ENCODE data around the gene EPHA4. TPM values are rescaled to one million over a fixed set of nuclear protein-coding genes. Genes with fewer than 3 reads are reported as not detected.

Gene EPHA4
- total and polyA plus RNA-seq, 2 of the 4 experiments (the other 2 are of a cell fraction): 36.9 to 132 TPM

DNA sequence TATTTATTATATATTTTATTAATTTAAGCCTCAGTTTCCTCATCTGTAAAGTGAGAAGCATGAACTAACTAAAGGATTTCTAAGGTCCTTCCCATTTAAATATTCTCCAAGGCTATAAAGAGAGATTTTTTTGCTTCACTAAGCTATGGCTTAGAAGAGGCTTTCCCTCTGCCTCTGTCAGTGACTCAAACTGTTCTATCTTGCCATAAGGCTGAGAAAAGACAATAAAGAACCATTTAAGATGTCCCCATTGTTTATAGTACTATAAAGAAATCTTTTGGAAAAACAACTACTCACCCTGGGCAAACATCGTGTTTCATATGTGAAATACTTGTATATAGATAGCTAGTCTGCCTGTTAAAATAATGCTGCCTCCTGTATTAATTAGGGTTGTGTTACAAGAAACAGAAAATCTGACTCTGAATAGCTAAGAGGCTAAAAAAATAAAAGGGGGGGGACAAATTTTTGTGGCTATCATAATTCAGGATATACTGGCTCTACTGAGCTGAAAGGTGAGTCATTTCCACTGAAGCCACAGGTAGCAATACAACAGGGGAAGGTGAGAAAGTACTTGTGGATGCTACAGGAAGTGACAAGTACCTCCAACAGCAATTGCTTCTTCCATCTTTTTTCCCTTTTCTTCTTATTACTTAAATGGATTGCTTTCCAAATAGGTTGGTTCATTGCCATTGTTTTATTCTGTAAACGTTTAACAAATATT, 25.4 kb downstream of the EPHA4 start:
- no peak overlapping the region for H3K9ac ChIP-seq (ENCODE audit: low read depth, low read length)
- no peak overlapping the region for H2BK20ac ChIP-seq (ENCODE audit: low read depth, low read length)
- H3K9me3 ChIP-seq (ENCODE audit: control insufficient read depth, insufficient read depth, low read length): no peaks in the 10 kb centered on the region
- H3K27me3 ChIP-seq (ENCODE audit: control insufficient read depth, insufficient read depth, low read length): no peaks in the 10 kb centered on the region
- H3K23ac ChIP-seq (ENCODE audit: low read depth, low read length): no peak overlapping the region
- BruUV-seq (replicated peaks): no TSS peak
- no peaks in the 10 kb centered on the region for H3K9me1 ChIP-seq (ENCODE audit: insufficient read depth, low read length)
- no peak for DNase-seq
- H4K8ac ChIP-seq (ENCODE audit: low read depth in 2 of 2, low read length in 2 of 2): no peak overlapping the region
- no peaks in the 10 kb centered on the region for H3K36me3 ChIP-seq (ENCODE audit: control insufficient read depth, insufficient read depth, low read length)
- dilution Hi-C loops (cut with HindIII; ENCODE audit: low sequenced_read_pairs, unreplicated experiment) (no loop called here), intact Hi-C loops (cut with micrococcal nuclease) (no loop called here), in situ Hi-C loops (cut with MboI; ENCODE audit: low sequenced_read_pairs) (no loop called here)
- no peak overlapping the region for H3K4me2 ChIP-seq (ENCODE audit: low read depth, low read length)
- no peak overlapping the region for H3K27ac ChIP-seq (ENCODE audit: insufficient read depth, low read length)
- H4K91ac ChIP-seq (ENCODE audit: insufficient read depth, low read depth, low read length): no peak overlapping the region
- CTCF ChIA-PET: interaction anchor here (0.6 kb wide), 2 partner anchors 261 to 533 kb away, joined by 3 to 4 read pairs; no protein-coding TSS in a partner anchor
- TF ChIP-seq RFX5 (IDR thresholded peaks at IDR 0.05; ENCODE audit: low read depth, low read length) (no peak), BHLHE40 (IDR thresholded peaks at IDR 0.05; ENCODE audit: low read depth, low read length) (no peak), POLR2A (IDR thresholded peaks at IDR 0.05; ENCODE audit: low read depth, low read length) (no peak), NFE2L2 (IDR thresholded peaks at IDR 0.05; ENCODE audit: low read depth, low read length) (no peak), FOS (IDR thresholded peaks at IDR 0.05; ENCODE audit: low read depth, low read length) (no peak), SMC3 (IDR thresholded peaks at IDR 0.05; ENCODE audit: low read depth, low read length) (no peak), RAD21 (IDR thresholded peaks at IDR 0.05; ENCODE audit: low read length) (no peak), CEBPB (IDR thresholded peaks at IDR 0.05; ENCODE audit: low read depth, low read length) (no peak), RCOR1 (IDR thresholded peaks at IDR 0.05; ENCODE audit: insufficient replicate concordance, low read length) (no peak), MAFK (IDR thresholded peaks at IDR 0.05; ENCODE audit: low read depth, low read length) (no peak)
- TF ChIP-seq, protein P1, sequence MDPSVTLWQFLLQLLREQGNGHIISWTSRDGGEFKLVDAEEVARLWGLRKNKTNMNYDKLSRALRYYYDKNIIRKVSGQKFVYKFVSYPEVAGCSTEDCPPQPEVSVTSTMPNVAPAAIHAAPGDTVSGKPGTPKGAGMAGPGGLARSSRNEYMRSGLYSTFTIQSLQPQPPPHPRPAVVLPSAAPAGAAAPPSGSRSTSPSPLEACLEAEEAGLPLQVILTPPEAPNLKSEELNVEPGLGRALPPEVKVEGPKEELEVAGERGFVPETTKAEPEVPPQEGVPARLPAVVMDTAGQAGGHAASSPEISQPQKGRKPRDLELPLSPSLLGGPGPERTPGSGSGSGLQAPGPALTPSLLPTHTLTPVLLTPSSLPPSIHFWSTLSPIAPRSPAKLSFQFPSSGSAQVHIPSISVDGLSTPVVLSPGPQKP (IDR thresholded peaks at IDR 0.05; ENCODE audit: borderline replicate concordance, low read depth, low read length): no peak
- TF ChIP-seq, protein P2, sequence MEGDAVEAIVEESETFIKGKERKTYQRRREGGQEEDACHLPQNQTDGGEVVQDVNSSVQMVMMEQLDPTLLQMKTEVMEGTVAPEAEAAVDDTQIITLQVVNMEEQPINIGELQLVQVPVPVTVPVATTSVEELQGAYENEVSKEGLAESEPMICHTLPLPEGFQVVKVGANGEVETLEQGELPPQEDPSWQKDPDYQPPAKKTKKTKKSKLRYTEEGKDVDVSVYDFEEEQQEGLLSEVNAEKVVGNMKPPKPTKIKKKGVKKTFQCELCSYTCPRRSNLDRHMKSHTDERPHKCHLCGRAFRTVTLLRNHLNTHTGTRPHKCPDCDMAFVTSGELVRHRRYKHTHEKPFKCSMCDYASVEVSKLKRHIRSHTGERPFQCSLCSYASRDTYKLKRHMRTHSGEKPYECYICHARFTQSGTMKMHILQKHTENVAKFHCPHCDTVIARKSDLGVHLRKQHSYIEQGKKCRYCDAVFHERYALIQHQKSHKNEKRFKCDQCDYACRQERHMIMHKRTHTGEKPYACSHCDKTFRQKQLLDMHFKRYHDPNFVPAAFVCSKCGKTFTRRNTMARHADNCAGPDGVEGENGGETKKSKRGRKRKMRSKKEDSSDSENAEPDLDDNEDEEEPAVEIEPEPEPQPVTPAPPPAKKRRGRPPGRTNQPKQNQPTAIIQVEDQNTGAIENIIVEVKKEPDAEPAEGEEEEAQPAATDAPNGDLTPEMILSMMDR (conservative IDR thresholded peaks at IDR 0.05; ENCODE audit: low read depth, low read length): no peak
- TF ChIP-seq, protein P3, sequence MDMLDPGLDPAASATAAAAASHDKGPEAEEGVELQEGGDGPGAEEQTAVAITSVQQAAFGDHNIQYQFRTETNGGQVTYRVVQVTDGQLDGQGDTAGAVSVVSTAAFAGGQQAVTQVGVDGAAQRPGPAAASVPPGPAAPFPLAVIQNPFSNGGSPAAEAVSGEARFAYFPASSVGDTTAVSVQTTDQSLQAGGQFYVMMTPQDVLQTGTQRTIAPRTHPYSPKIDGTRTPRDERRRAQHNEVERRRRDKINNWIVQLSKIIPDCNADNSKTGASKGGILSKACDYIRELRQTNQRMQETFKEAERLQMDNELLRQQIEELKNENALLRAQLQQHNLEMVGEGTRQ (IDR thresholded peaks at IDR 0.05; ENCODE audit: low read depth, low read length): no peak
- no peak overlapping the region for H2BK5ac ChIP-seq (ENCODE audit: low read depth, low read length, poor library complexity, severe bottlenecking)
- peaks cover 7 to 14% of the 10 kb centered on the region in 2 experiments; a peak in 2 of 4 replicates for H3K79me1 ChIP-seq (ENCODE audit: low read depth in 1 of 2, low read length in 2 of 2)
- no peaks in the 10 kb centered on the region for H4K20me1 ChIP-seq (ENCODE audit: insufficient read depth, low read length)
- WGBS, 2 experiments (ENCODE audit: extremely low coverage in 2 of 2, insufficient read length in 1 of 2): no CpG with 5 or more reads among the region's 2 CpGs
- no peak overlapping the region for H2AK5ac ChIP-seq (ENCODE audit: low read depth, low read length)
- no peak overlapping the region for H3K14ac ChIP-seq (replicated peaks; ENCODE audit: low read depth, low read length)
- no peak overlapping the region for H4K5ac ChIP-seq (ENCODE audit: low read depth, low read length)
- no peak overlapping the region for H2AFZ ChIP-seq (replicated peaks; ENCODE audit: low read length, poor library complexity)
- no peak overlapping the region for H2BK120ac ChIP-seq (ENCODE audit: low read depth, low read length)
- no peak overlapping the region for H3K18ac ChIP-seq (ENCODE audit: low read depth, low read length)
- POLR2A ChIA-PET (ENCODE audit: unreplicated experiment): interaction anchor here (0.5 kb wide), 1 partner anchor 16 kb away, joined by 5 read pairs; no protein-coding TSS in a partner anchor
- H2AK9ac ChIP-seq (replicated peaks; ENCODE audit: low read depth, low read length, poor library complexity): no peak overlapping the region
- no peak overlapping the region for H3K4ac ChIP-seq (ENCODE audit: low read depth, low read length)
- no peak overlapping the region for H3K56ac ChIP-seq (ENCODE audit: extremely low read depth, insufficient read depth, low read length)
- no peaks in the 10 kb centered on the region for H3K4me1 ChIP-seq (ENCODE audit: control insufficient read depth, insufficient read depth, low read length)
- no peak overlapping the region for H3K4me3 ChIP-seq (ENCODE audit: insufficient read depth, low read depth, low read length)
- H2BK15ac ChIP-seq (ENCODE audit: low read depth, low read length): no peak overlapping the region
- no peak for ATAC-seq (ENCODE audit: low read depth)
